ENCODE measurements around the gene PLAAT4. TPM values are rescaled to one million over a fixed set of nuclear protein-coding genes. Genes with fewer than 3 reads are reported as not detected.

Gene PLAAT4, protein sequence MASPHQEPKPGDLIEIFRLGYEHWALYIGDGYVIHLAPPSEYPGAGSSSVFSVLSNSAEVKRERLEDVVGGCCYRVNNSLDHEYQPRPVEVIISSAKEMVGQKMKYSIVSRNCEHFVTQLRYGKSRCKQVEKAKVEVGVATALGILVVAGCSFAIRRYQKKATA
- total RNA-seq, result 10 to 100 TPM; 23.5 to 53.6 (median 39.8) TPM

DNA sequence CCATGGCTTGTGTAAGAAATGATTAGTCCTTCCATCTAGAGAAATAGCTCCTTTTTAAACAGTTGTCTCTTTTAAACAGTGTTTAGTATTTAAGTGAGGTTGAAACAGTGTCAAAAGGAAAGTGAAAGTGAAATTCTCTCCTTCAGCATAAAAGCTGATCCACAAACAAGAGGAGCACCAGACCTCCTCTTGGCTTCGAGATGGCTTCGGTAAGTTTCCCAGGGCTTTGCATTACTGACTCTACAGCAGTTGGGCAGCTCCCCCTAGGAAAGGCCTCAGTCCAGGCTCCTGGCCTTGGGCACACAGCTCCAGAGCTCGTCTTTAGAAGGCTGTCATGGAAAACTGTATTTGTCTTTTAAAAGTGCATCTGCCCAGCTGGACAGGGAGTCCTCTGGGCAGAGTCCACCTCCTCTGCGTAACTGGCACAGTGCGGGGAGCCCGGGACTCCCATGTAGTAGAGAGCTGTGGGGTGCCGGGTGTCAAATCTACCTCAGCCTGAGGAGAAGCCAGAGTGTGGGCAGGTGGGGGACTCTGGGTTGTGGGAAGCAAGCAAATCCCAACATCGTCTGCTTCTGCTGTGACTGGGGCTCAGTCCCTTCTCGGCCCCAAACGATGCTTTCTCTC is at the start of gene PLAAT4:
Gene PLAAT4, plus strand, starts transcription at position 140 of the 624 bp plus-strand sequence. Its CDS starts 61 bp downstream, at position 201.
- peak within 1 kb of the TSS in 2 of 3 donors; percentile 9 to 22 for H3K4me3 ChIP-seq (replicated peaks in 1 of 3)
- no peaks in the 10 kb centered on the region for H3K27me3 ChIP-seq
- WGBS, 2 donors, result 16 to 22% methylated on average over 7 to 10 of the region's 10 CpGs
- DNase-seq, result peak; percentile 63 to 68
- H3K36me3 ChIP-seq, result no peaks in the 10 kb centered on the region
- H3K4me1 ChIP-seq, result peaks cover 20 to 34% of the 10 kb centered on the region in 2 donors
- no peaks in the 10 kb centered on the region for H3K9me3 ChIP-seq
- H3K27ac ChIP-seq, result peak within 1 kb of the TSS; percentile 87 to 96 (median 93)
- intact Hi-C loops (cut with DNase I), result no loop called here
- TF ChIP-seq CTCF (IDR thresholded peaks at IDR 0.05) (no peak), POLR2A (IDR thresholded peaks at IDR 0.05) (no peak)

- intact Hi-C loops (cut with DNase I), result loop anchor here (10.0 kb wide), 1 partner anchor 246 kb away; no protein-coding TSS in a partner anchor
- Histone ChIP-seq H3K4me1 (no peaks in the 10 kb centered on the region), H3K4me3 (replicated peaks in 1 of 3) (no peak overlapping the region), H3K9me3 (no peaks in the 10 kb centered on the region), H3K27ac (no peak overlapping the region), H3K36me3 (no peaks in the 10 kb centered on the region), H3K27me3 (no peaks in the 10 kb centered on the region)
- WGBS, 2 donors, result 88% methylated on average over 1 of the region's 1 CpG
- no peak for DNase-seq
- no peak for TF ChIP-seq POLR2A (IDR thresholded peaks at IDR 0.05)
- no peak for TF ChIP-seq CTCF (IDR thresholded peaks at IDR 0.05)
These were observed 47.8 kb upstream of the PLAAT4 start for GRCh38 chr11:63488789-63489188.

DNA sequence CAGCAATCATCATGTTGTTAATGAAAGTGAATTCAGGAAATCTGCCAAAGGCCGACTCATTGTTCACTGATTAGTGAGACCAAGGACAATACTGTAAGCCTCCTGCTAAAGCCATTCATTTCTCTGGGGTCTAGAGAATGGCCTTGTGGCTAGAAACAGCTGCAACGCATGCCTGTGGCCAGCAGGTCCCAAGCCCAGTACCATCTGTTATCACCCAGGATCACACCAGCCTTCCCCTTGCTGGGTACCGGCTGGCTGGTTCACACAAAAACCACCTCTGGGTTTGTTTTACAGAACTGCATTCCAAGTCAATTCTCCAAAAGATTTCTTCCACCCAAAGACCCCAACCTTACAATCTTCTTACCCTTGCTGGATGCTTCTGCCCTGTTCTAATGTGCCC is 46.7 kb upstream of the PLAAT4 start:
- no peak for TF ChIP-seq POLR2A (IDR thresholded peaks at IDR 0.05)
- TF ChIP-seq CTCF (IDR thresholded peaks at IDR 0.05), result no peak
- intact Hi-C loops (cut with DNase I), result loop anchor here (10.0 kb wide), 1 partner anchor 245 kb away; no protein-coding TSS in a partner anchor
- Histone ChIP-seq H3K4me1 (no peaks in the 10 kb centered on the region), H3K4me3 (replicated peaks in 1 of 3) (no peak overlapping the region), H3K9me3 (no peaks in the 10 kb centered on the region), H3K27me3 (no peaks in the 10 kb centered on the region), H3K36me3 (no peaks in the 10 kb centered on the region), H3K27ac (no peak overlapping the region)
- DNase-seq, result no peak
- WGBS, 2 donors, result 84 to 85% methylated on average over 3 of the region's 3 CpGs

DNA sequence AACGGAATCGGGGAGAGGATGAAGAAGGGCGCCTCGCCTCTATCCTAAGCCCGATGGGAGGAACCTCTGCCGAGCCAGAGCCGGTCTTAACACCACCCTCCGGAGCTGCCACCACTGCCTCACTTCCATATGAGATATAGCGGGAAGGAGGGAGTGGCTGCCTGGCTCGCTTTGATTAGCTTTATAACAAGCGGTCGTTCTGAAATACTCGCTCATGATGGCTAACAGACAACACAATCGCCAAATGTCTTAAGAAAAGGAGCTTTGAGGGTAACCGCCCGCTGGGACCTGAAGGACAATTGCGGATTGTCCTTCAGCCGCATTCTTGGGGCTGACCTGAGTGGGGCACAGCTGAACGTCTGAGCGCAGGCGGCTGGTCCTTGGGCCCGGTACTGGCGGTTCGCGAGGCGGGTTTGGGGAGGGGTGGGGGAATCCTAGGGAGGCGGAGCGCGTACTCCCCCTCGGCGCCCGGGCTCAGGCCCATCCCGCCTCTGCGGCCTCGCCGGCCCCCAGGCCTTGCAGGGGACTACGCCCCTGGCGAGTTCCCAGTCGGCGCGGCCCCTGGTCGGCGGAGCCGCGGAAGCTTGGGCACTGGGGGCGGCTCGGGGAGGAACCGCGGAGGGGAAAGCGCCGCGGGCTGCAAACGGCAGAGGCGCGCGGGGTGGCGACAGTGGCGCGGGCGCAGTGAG is 45.9 kb upstream of the PLAAT4 start, which contains the start of gene PLAAT5:
Gene PLAAT5, minus strand, starts transcription at position 617 of the 689 bp plus-strand sequence. Its CDS starts 133 bp downstream, at position 484.
- DNase-seq, result peak; percentile 42 to 50
- Histone ChIP-seq H3K27me3 (no peaks in the 10 kb centered on the region), H3K4me1 (no peaks in the 10 kb centered on the region), H3K9me3 (no peaks in the 10 kb centered on the region), H3K4me3 (replicated peaks in 1 of 3) (peak within 1 kb of the TSS; percentile 7 to 37 (median 37)), H3K36me3 (no peaks in the 10 kb centered on the region), H3K27ac (no peak within 1 kb of the TSS)
- TF ChIP-seq CTCF (IDR thresholded peaks at IDR 0.05) (no peak), POLR2A (IDR thresholded peaks at IDR 0.05) (no peak)
- intact Hi-C loops (cut with DNase I), result no loop called here
- whole genome bisulfite sequencing, 2 donors, result 16 to 24% methylated on average over 37 to 43 of the region's 60 CpGs

DNA sequence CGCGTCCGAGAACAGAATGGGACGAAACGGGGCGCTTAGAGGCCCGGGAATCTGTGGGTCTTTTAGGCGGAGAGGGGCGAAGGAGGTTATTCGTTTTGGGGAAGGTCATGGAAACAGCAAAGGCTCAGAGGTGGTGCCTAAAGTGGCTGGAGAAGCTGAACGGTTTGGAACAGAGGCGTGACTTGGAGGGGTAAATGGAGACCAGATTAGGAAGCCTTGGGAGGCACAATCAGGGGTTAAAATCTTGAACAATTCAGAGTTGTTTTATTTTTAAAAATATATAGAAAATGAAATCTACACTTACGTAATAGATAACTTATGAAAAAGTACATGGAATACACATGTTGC is 45.4 kb upstream of the PLAAT4 start:
- intact Hi-C loops (cut with DNase I), result no loop called here
- no peak overlapping the region for H3K27ac ChIP-seq
- WGBS, 2 donors, result 5 to 6% methylated on average over 13 of the region's 13 CpGs
- H3K36me3 ChIP-seq, result no peaks in the 10 kb centered on the region
- peak overlapping the region; percentile 7 to 37 (median 37) for H3K4me3 ChIP-seq (replicated peaks in 1 of 3)
- no peaks in the 10 kb centered on the region for H3K4me1 ChIP-seq
- no peaks in the 10 kb centered on the region for H3K27me3 ChIP-seq
- DNase-seq, result no peak
- no peaks in the 10 kb centered on the region for H3K9me3 ChIP-seq
- no peak for TF ChIP-seq CTCF (IDR thresholded peaks at IDR 0.05)
- TF ChIP-seq POLR2A (IDR thresholded peaks at IDR 0.05), result no peak
